ENCODE results near the gene GTSF1L.

GTSF1L gene

GRCh38 chr20:43710370-43711044 is 16.3 kb downstream of the GTSF1L start:
- Histone ChIP-seq H3K27me3 (ENCODE audit: control insufficient read depth, insufficient read depth, low read length) (no peaks in the 10 kb centered on the region), H3K9ac (ENCODE audit: low read depth, low read length) (no peak overlapping the region), H3K4me2 (ENCODE audit: low read length) (no peak overlapping the region), H3K36me3 (ENCODE audit: insufficient read depth, low read length) (peaks cover 5% of the 10 kb centered on the region), H3K4me1 (ENCODE audit: control insufficient read depth, insufficient read depth, low read length) (no peaks in the 10 kb centered on the region), H3K9me3 (replicated peaks; ENCODE audit: low read length) (no peaks in the 10 kb centered on the region), H3K4me3 (ENCODE audit: low read length) (no peak overlapping the region)

GRCh38 chr20:43702502-43702901 is 24.3 kb downstream of the GTSF1L start:
- H3K36me3 ChIP-seq (ENCODE audit: insufficient read depth, low read length), result peaks cover 8% of the 10 kb centered on the region
- H3K9me3 ChIP-seq (replicated peaks; ENCODE audit: low read length), result no peaks in the 10 kb centered on the region
- no peak overlapping the region for H3K4me2 ChIP-seq (ENCODE audit: low read length)
- H3K4me3 ChIP-seq (ENCODE audit: low read length), result no peak overlapping the region
- H3K27me3 ChIP-seq (ENCODE audit: control insufficient read depth, insufficient read depth, low read length), result no peaks in the 10 kb centered on the region
- H3K9ac ChIP-seq (ENCODE audit: low read depth, low read length), result no peak overlapping the region
- H3K4me1 ChIP-seq (ENCODE audit: control insufficient read depth, insufficient read depth, low read length), result no peaks in the 10 kb centered on the region

GRCh38 chr20:43700627-43701026 is 26.2 kb downstream of the GTSF1L start:
- H3K4me2 ChIP-seq (ENCODE audit: low read length), result no peak overlapping the region
- no peaks in the 10 kb centered on the region for H3K4me1 ChIP-seq (ENCODE audit: control insufficient read depth, insufficient read depth, low read length)
- H3K9me3 ChIP-seq (replicated peaks; ENCODE audit: low read length), result no peaks in the 10 kb centered on the region
- no peak overlapping the region for H3K9ac ChIP-seq (ENCODE audit: low read depth, low read length)
- H3K27me3 ChIP-seq (ENCODE audit: control insufficient read depth, insufficient read depth, low read length), result no peaks in the 10 kb centered on the region
- H3K4me3 ChIP-seq (ENCODE audit: low read length), result no peak overlapping the region
- H3K36me3 ChIP-seq (ENCODE audit: insufficient read depth, low read length), result peaks cover 3% of the 10 kb centered on the region

GRCh38 chr20:43699941-43700565 is 26.7 kb downstream of the GTSF1L start:
- Histone ChIP-seq H3K27me3 (ENCODE audit: control insufficient read depth, insufficient read depth, low read length) (no peaks in the 10 kb centered on the region), H3K9ac (ENCODE audit: low read depth, low read length) (no peak overlapping the region)

GRCh38 chr20:43695571-43695970 is 31.2 kb downstream of the GTSF1L start:
- no peak overlapping the region for H3K4me3 ChIP-seq (ENCODE audit: low read length)
- no peaks in the 10 kb centered on the region for H3K4me1 ChIP-seq (ENCODE audit: control insufficient read depth, insufficient read depth, low read length)
- H3K4me2 ChIP-seq (ENCODE audit: low read length), result no peak overlapping the region
- no peaks in the 10 kb centered on the region for H3K36me3 ChIP-seq (ENCODE audit: insufficient read depth, low read length)
- no peaks in the 10 kb centered on the region for H3K27me3 ChIP-seq (ENCODE audit: control insufficient read depth, insufficient read depth, low read length)
- H3K9me3 ChIP-seq (replicated peaks; ENCODE audit: low read length), result no peaks in the 10 kb centered on the region
- no peak overlapping the region for H3K9ac ChIP-seq (ENCODE audit: low read depth, low read length)

More at GRCh38 chr20:43699941-43700565, 26.7 kb downstream of the GTSF1L start:
- Histone ChIP-seq H3K4me1 (ENCODE audit: control insufficient read depth, insufficient read depth, low read length) (no peaks in the 10 kb centered on the region), H3K4me3 (ENCODE audit: low read length) (no peak overlapping the region), H3K9me3 (replicated peaks; ENCODE audit: low read length) (no peaks in the 10 kb centered on the region), H3K36me3 (ENCODE audit: insufficient read depth, low read length) (peaks cover under 1% of the 10 kb centered on the region), H3K4me2 (ENCODE audit: low read length) (no peak overlapping the region)

- H3K4me2 ChIP-seq (ENCODE audit: low read length), result no peak overlapping the region
- no peaks in the 10 kb centered on the region for H3K27me3 ChIP-seq (ENCODE audit: control insufficient read depth, insufficient read depth, low read length)
- H3K36me3 ChIP-seq (ENCODE audit: insufficient read depth, low read length), result no peaks in the 10 kb centered on the region
- H3K9ac ChIP-seq (ENCODE audit: low read depth, low read length), result no peak overlapping the region
- no peaks in the 10 kb centered on the region for H3K9me3 ChIP-seq (replicated peaks; ENCODE audit: low read length)
- H3K4me1 ChIP-seq (ENCODE audit: control insufficient read depth, insufficient read depth, low read length), result no peaks in the 10 kb centered on the region
- H3K4me3 ChIP-seq (ENCODE audit: low read length), result no peak overlapping the region
Observed at GRCh38 chr20:43694763-43695162, 32.0 kb downstream of the GTSF1L start.

GRCh38 chr20:43691928-43692524 is 34.8 kb downstream of the GTSF1L start:
- Histone ChIP-seq H3K4me2 (ENCODE audit: low read length) (no peak overlapping the region), H3K4me3 (ENCODE audit: low read length) (no peak overlapping the region), H3K36me3 (ENCODE audit: insufficient read depth, low read length) (no peaks in the 10 kb centered on the region), H3K4me1 (ENCODE audit: control insufficient read depth, insufficient read depth, low read length) (no peaks in the 10 kb centered on the region), H3K9ac (ENCODE audit: low read depth, low read length) (no peak overlapping the region), H3K9me3 (replicated peaks; ENCODE audit: low read length) (no peaks in the 10 kb centered on the region), H3K27me3 (ENCODE audit: control insufficient read depth, insufficient read depth, low read length) (no peaks in the 10 kb centered on the region)

GRCh38 chr20:43690943-43691598 is 35.7 kb downstream of the GTSF1L start:
- Histone ChIP-seq H3K4me3 (ENCODE audit: low read length) (no peak overlapping the region), H3K27me3 (ENCODE audit: control insufficient read depth, insufficient read depth, low read length) (no peaks in the 10 kb centered on the region), H3K36me3 (ENCODE audit: insufficient read depth, low read length) (no peaks in the 10 kb centered on the region), H3K4me1 (ENCODE audit: control insufficient read depth, insufficient read depth, low read length) (no peaks in the 10 kb centered on the region), H3K9me3 (replicated peaks; ENCODE audit: low read length) (no peaks in the 10 kb centered on the region), H3K9ac (ENCODE audit: low read depth, low read length) (no peak overlapping the region), H3K4me2 (ENCODE audit: low read length) (no peak overlapping the region)

- Histone ChIP-seq H3K4me3 (ENCODE audit: low read length) (no peak overlapping the region), H3K27me3 (ENCODE audit: control insufficient read depth, insufficient read depth, low read length) (no peaks in the 10 kb centered on the region)
Observed at GRCh38 chr20:43689165-43689564, 37.6 kb downstream of the GTSF1L start.

GRCh38 chr20:43686820-43687219 is 40.0 kb downstream of the GTSF1L start:
- Histone ChIP-seq H3K9ac (ENCODE audit: low read depth, low read length) (no peak overlapping the region), H3K36me3 (ENCODE audit: insufficient read depth, low read length) (no peaks in the 10 kb centered on the region)

More at GRCh38 chr20:43689165-43689564, 37.6 kb downstream of the GTSF1L start:
- Histone ChIP-seq H3K9me3 (replicated peaks; ENCODE audit: low read length) (no peaks in the 10 kb centered on the region), H3K4me2 (ENCODE audit: low read length) (no peak overlapping the region), H3K9ac (ENCODE audit: low read depth, low read length) (no peak overlapping the region), H3K4me1 (ENCODE audit: control insufficient read depth, insufficient read depth, low read length) (no peaks in the 10 kb centered on the region), H3K36me3 (ENCODE audit: insufficient read depth, low read length) (no peaks in the 10 kb centered on the region)

GRCh38 chr20:43682446-43682845 is 44.4 kb downstream of the GTSF1L start:
- Histone ChIP-seq H3K4me1 (ENCODE audit: control insufficient read depth, insufficient read depth, low read length) (no peaks in the 10 kb centered on the region), H3K4me2 (ENCODE audit: low read length) (no peak overlapping the region), H3K9ac (ENCODE audit: low read depth, low read length) (no peak overlapping the region), H3K27me3 (ENCODE audit: control insufficient read depth, insufficient read depth, low read length) (no peaks in the 10 kb centered on the region), H3K36me3 (ENCODE audit: insufficient read depth, low read length) (no peaks in the 10 kb centered on the region), H3K9me3 (replicated peaks; ENCODE audit: low read length) (no peaks in the 10 kb centered on the region), H3K4me3 (ENCODE audit: low read length) (no peak overlapping the region)

More at GRCh38 chr20:43686820-43687219, 40.0 kb downstream of the GTSF1L start:
- H3K9me3 ChIP-seq (replicated peaks; ENCODE audit: low read length), result no peaks in the 10 kb centered on the region
- H3K4me3 ChIP-seq (ENCODE audit: low read length), result no peak overlapping the region
- no peaks in the 10 kb centered on the region for H3K27me3 ChIP-seq (ENCODE audit: control insufficient read depth, insufficient read depth, low read length)
- H3K4me2 ChIP-seq (ENCODE audit: low read length), result no peak overlapping the region
- H3K4me1 ChIP-seq (ENCODE audit: control insufficient read depth, insufficient read depth, low read length), result no peaks in the 10 kb centered on the region
